GM23338 (cell line): Measurements from ENCODE around the gene HMGN4.

Experiments used
- ETS1 ChIP-seq: IDR thresholded peaks from 2 replicates; pipeline ENCODE4 v1.6.1; 2016; ENCODE audit warnings: antibody characterized with exemption
- EZH2 ChIP-seq: fragments of 200-600 bp; sonication (generic); IDR thresholded peaks from one replicate; pipeline ENCODE4 v1.8.0; 2017; ENCODE audit warnings: antibody characterized with exemption, mild to moderate bottlenecking, low read depth; ENCODE audit not compliant: unreplicated experiment
- EZH2phosphoT487 ChIP-seq: fragments of 200-600 bp; sonication (generic); IDR thresholded peaks from one replicate; pipeline ENCODE4 v1.8.1; 2018; ENCODE audit warnings: antibody characterized with exemption; ENCODE audit not compliant: unreplicated experiment
- JUNB ChIP-seq: IDR thresholded peaks from one replicate; pipeline ENCODE4 v1.6.1; 2016; ENCODE audit warnings: antibody characterized with exemption; ENCODE audit not compliant: unreplicated experiment
- POLR2AphosphoS5 ChIP-seq: IDR thresholded peaks from 2 replicates; pipeline ENCODE4 v1.6.1; 2016; ENCODE audit warnings: antibody characterized with exemption, low read depth
- REST ChIP-seq: IDR thresholded peaks from one replicate; pipeline ENCODE4 v1.6.1; 2018; ENCODE audit warnings: antibody characterized with exemption; ENCODE audit not compliant: unreplicated experiment
- ZNF114 ChIP-seq: fragments of 250-450 bp; sonication (Bioruptor Pico); IDR thresholded peaks from 2 replicates; pipeline ENCODE4 v1.5.0; 2020; ENCODE audit warnings: mild to moderate bottlenecking, moderate library complexity
- ZNF331 ChIP-seq: fragments of 250-450 bp; sonication (Bioruptor Pico); IDR thresholded peaks from 2 replicates; pipeline ENCODE4 v1.5.0; 2020; ENCODE audit warnings: low read depth, mild to moderate bottlenecking, moderate library complexity
- TF ChIP-seq, protein P1 (sequence below), 2 experiments: fragments of 200-600 bp in 1 of 2; sonication (generic) in 1 of 2; conservative IDR thresholded peaks; 2 replicates each; pipeline versions ENCODE4 v1.5.1 to v1.6.1; 2016 to 2017; ENCODE audit warnings: antibody characterized with exemption in 2 of 2, low read depth in 2 of 2, mild to moderate bottlenecking in 2 of 2, moderate library complexity in 1 of 2
- TF ChIP-seq, protein P2 (sequence below): fragments of 250-450 bp; sonication (Bioruptor Pico); IDR thresholded peaks from 2 replicates; pipeline ENCODE4 v1.5.0; 2020; ENCODE audit warnings: mild to moderate bottlenecking, moderate library complexity

DNA sequence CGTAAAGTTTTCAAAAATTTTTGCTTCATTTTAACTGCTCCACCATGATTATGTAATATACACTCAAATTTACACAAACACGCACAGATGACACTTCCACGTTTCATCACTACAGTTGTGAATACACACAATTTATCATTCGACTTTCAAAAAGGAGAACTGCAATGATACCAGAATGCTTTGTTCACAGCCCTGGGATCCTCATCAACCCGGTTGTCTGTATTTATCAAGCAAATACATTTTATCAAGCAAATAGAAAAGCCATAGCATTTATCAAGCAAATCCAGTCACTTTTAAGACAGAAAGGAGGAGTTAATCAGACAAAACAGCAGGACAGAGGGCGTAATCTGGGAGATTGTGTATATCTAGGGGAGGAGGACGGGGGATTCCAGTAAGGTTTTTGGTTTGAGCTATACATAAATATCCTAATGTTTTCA, 38.3 kb downstream of the HMGN4 start:
- TF ChIP-seq POLR2AphosphoS5 (no peak), EZH2 (no peak), ETS1 (no peak), JUNB (no peak), ZNF114 (CRISPR knock-in tag) (no peak), REST (no peak), ZNF331 (CRISPR knock-in tag) (no peak), EZH2phosphoT487 (no peak)
- TF ChIP-seq, protein P1, sequence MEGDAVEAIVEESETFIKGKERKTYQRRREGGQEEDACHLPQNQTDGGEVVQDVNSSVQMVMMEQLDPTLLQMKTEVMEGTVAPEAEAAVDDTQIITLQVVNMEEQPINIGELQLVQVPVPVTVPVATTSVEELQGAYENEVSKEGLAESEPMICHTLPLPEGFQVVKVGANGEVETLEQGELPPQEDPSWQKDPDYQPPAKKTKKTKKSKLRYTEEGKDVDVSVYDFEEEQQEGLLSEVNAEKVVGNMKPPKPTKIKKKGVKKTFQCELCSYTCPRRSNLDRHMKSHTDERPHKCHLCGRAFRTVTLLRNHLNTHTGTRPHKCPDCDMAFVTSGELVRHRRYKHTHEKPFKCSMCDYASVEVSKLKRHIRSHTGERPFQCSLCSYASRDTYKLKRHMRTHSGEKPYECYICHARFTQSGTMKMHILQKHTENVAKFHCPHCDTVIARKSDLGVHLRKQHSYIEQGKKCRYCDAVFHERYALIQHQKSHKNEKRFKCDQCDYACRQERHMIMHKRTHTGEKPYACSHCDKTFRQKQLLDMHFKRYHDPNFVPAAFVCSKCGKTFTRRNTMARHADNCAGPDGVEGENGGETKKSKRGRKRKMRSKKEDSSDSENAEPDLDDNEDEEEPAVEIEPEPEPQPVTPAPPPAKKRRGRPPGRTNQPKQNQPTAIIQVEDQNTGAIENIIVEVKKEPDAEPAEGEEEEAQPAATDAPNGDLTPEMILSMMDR (conservative IDR thresholded peaks at IDR 0.05; ENCODE audit: low read depth in 2 of 2) = no peak
- TF ChIP-seq, protein P2, sequence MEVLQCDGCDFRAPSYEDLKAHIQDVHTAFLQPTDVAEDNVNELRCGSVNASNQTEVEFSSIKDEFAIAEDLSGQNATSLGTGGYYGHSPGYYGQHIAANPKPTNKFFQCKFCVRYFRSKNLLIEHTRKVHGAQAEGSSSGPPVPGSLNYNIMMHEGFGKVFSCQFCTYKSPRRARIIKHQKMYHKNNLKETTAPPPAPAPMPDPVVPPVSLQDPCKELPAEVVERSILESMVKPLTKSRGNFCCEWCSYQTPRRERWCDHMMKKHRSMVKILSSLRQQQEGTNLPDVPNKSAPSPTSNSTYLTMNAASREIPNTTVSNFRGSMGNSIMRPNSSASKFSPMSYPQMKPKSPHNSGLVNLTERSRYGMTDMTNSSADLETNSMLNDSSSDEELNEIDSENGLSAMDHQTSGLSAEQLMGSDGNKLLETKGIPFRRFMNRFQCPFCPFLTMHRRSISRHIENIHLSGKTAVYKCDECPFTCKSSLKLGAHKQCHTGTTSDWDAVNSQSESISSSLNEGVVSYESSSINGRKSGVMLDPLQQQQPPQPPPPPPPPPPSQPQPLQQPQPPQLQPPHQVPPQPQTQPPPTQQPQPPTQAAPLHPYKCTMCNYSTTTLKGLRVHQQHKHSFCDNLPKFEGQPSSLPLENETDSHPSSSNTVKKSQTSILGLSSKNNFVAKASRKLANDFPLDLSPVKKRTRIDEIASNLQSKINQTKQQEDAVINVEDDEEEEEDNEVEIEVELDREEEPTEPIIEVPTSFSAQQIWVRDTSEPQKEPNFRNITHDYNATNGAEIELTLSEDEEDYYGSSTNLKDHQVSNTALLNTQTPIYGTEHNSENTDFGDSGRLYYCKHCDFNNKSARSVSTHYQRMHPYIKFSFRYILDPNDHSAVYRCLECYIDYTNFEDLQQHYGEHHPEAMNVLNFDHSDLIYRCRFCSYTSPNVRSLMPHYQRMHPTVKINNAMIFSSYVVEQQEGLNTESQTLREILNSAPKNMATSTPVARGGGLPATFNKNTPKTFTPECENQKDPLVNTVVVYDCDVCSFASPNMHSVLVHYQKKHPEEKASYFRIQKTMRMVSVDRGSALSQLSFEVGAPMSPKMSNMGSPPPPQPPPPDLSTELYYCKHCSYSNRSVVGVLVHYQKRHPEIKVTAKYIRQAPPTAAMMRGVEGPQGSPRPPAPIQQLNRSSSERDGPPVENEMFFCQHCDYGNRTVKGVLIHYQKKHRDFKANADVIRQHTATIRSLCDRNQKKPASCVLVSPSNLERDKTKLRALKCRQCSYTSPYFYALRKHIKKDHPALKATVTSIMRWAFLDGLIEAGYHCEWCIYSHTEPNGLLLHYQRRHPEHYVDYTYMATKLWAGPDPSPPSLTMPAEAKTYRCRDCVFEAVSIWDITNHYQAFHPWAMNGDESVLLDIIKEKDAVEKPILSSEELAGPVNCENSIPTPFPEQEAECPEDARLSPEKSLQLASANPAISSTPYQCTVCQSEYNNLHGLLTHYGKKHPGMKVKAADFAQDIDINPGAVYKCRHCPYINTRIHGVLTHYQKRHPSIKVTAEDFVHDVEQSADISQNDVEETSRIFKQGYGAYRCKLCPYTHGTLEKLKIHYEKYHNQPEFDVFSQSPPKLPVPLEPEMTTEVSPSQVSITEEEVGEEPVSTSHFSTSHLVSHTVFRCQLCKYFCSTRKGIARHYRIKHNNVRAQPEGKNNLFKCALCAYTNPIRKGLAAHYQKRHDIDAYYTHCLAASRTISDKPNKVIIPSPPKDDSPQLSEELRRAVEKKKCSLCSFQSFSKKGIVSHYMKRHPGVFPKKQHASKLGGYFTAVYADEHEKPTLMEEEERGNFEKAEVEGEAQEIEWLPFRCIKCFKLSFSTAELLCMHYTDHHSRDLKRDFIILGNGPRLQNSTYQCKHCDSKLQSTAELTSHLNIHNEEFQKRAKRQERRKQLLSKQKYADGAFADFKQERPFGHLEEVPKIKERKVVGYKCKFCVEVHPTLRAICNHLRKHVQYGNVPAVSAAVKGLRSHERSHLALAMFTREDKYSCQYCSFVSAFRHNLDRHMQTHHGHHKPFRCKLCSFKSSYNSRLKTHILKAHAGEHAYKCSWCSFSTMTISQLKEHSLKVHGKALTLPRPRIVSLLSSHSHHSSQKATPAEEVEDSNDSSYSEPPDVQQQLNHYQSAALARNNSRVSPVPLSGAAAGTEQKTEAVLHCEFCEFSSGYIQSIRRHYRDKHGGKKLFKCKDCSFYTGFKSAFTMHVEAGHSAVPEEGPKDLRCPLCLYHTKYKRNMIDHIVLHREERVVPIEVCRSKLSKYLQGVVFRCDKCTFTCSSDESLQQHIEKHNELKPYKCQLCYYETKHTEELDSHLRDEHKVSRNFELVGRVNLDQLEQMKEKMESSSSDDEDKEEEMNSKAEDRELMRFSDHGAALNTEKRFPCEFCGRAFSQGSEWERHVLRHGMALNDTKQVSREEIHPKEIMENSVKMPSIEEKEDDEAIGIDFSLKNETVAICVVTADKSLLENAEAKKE (CRISPR knock-in tag) = no peak
